K562 (cell line): ENCODE data around the gene LLGL2. TPM values are rescaled to one million over a fixed set of nuclear protein-coding genes. Genes with fewer than 3 reads are reported as not detected.

Experiments used
- ATAC-seq: fragments of 200-7000 bp; cut with Tn5 transposase; 3 replicates; pipeline ENCODE4 v1.9.1; 2020; ENCODE audit warnings: moderate library complexity
- BruUV-seq: library from RNA; stranded (reverse); fragments of 400-500 nt; replicated peaks from 2 replicates; lab custom pipeline; 2021; lab: Mats Ljungman, UMichigan
- CTCF ChIA-PET: fragments of 300-600 bp; formaldehyde crosslinking; extraction: SDS; loops from one replicate; lab custom pipeline; 2021; ENCODE audit warnings: low intra/inter-chr PET ratio; lab: Yijun Ruan, JAX
- POLR2A ChIA-PET: fragments of 300-600, 350-650 bp; sonication (Branson Sonifier 250); formaldehyde crosslinking; extraction: SDS; loops from one replicate; lab custom pipeline; 2021; ENCODE audit warnings: antibody characterized with exemption, inconsistent platforms; lab: Yijun Ruan, JAX
- DNase-seq, 4 experiments: peaks; one replicate each; pipeline versions ENCODE4 v3.0.0 to v3.0.0-alpha.2; 2011 to 2018; ENCODE audit warnings: low spot score in 3 of 4, mixed read lengths in 3 of 4; ENCODE audit errors: extremely low read depth in 1 of 4
- FAIRE-seq: peaks from 2 replicates; lab custom pipeline; 2011; peaks lifted over from hg19 to GRCh38; lab: Jason Lieb, UNC
- H2AFZ ChIP-seq: 2 replicates; pipeline ENCODE4 v1.6.0; 2011; ENCODE audit warnings: low read depth, low read length, control low read depth, inconsistent platforms
- H3K27ac ChIP-seq: fragments of 200-600 bp; 3 replicates; pipeline ENCODE4 v1.8.0; 2011; ENCODE audit warnings: low read depth, mild to moderate bottlenecking, control low read depth, inconsistent platforms, low read length, moderate library complexity, mixed read lengths; ENCODE audit errors: extremely low read depth
- H3K27me3 ChIP-seq, 2 experiments: fragments of 300-600 bp in 1 of 2; 2 replicates in 1 of 2; 3 replicates in 1 of 2; pipeline versions ENCODE4 v1.6.0 to v1.8.0; 2011; ENCODE audit warnings: inconsistent platforms in 2 of 2, low read length in 2 of 2, mild to moderate bottlenecking in 1 of 2, mixed read lengths in 1 of 2, moderate library complexity in 1 of 2; ENCODE audit not compliant: control insufficient read depth in 2 of 2, insufficient read depth in 2 of 2
- H3K36me3 ChIP-seq: fragments of 300-600 bp; 3 replicates; pipeline ENCODE4 v1.8.0; 2011; ENCODE audit warnings: mild to moderate bottlenecking, low read length, inconsistent platforms; ENCODE audit not compliant: control insufficient read depth, insufficient read depth
- H3K4me1 ChIP-seq, 2 experiments: fragments of 200-600 bp in 1 of 2; replicated peaks in 1 of 2; 2 replicates in 1 of 2; 3 replicates in 1 of 2; pipeline versions ENCODE4 v1.5.1 to v1.8.0; 2011; ENCODE audit warnings: inconsistent platforms in 2 of 2, low read length in 2 of 2, mild to moderate bottlenecking in 1 of 2, mixed read lengths in 1 of 2, moderate library complexity in 1 of 2; ENCODE audit not compliant: control insufficient read depth in 2 of 2, insufficient read depth in 2 of 2
- H3K4me2 ChIP-seq: 2 replicates; pipeline ENCODE4 v1.6.1; 2011; ENCODE audit warnings: low read length, control low read depth, inconsistent platforms, mixed read lengths; ENCODE audit not compliant: insufficient read depth
- H3K4me3 ChIP-seq: fragments of 200-600 bp; sonication (generic), shearing (Covaris generic); 2 replicates; pipeline ENCODE4 v1.5.1; 2016; ENCODE audit warnings: control low read depth, inconsistent platforms
- H3K79me2 ChIP-seq: fragments of 200-600 bp; 3 replicates; pipeline ENCODE4 v1.8.0; 2011; ENCODE audit warnings: low read length, inconsistent platforms; ENCODE audit not compliant: control insufficient read depth, insufficient read depth
- H3K9ac ChIP-seq, 2 experiments: 2 replicates each; pipeline versions ENCODE4 v1.6.0 to v1.6.1; 2011; ENCODE audit warnings: low read depth in 2 of 2, low read length in 2 of 2, control low read depth in 1 of 2, inconsistent platforms in 1 of 2, mild to moderate bottlenecking in 1 of 2, mixed read lengths in 1 of 2; ENCODE audit not compliant: insufficient read depth in 1 of 2
- H3K9me1 ChIP-seq: one replicate; pipeline ENCODE4 v1.6.0; 2011; ENCODE audit warnings: inconsistent platforms, mild to moderate bottlenecking, low read length, moderate library complexity; ENCODE audit not compliant: control insufficient read depth, insufficient read depth
- H3K9me3 ChIP-seq: replicated peaks from 2 replicates; pipeline ENCODE4 v1.5.1; 2011; ENCODE audit warnings: low read depth, low read length, inconsistent platforms; ENCODE audit not compliant: control insufficient read depth, insufficient read depth
- H4K20me1 ChIP-seq: replicated peaks from 2 replicates; pipeline ENCODE4 v1.6.1; 2011; ENCODE audit warnings: low read length, inconsistent platforms, mixed read lengths; ENCODE audit not compliant: control insufficient read depth, insufficient read depth
- CHCHD3 ChIP-seq: fragments of 250-450 bp; sonication (Bioruptor Pico); IDR thresholded peaks from 2 replicates; pipeline ENCODE4 v2.1.2; 2022; ENCODE audit warnings: mild to moderate bottlenecking
- CHD4 ChIP-seq: fragments of 200-600 bp; sonication (generic); IDR thresholded peaks from 3 replicates; pipeline ENCODE4 v1.6.1; 2012; ENCODE audit warnings: low read depth, mild to moderate bottlenecking, mixed read lengths, low read length, inconsistent platforms; ENCODE audit not compliant: insufficient read depth, insufficient replicate concordance, poor library complexity, severe bottlenecking
- DDX20 ChIP-seq: fragments of 450-650 bp; IDR thresholded peaks from 2 replicates; pipeline ENCODE4 v1.6.1; 2016; ENCODE audit warnings: missing genetic modification characterization, low read depth, mild to moderate bottlenecking, missing compliant biosample characterization, moderate library complexity
- HMGN3 ChIP-seq: IDR thresholded peaks from 2 replicates; pipeline ENCODE4 v1.6.1; 2011; ENCODE audit warnings: borderline replicate concordance, low read depth, mild to moderate bottlenecking, mixed read lengths, low read length; ENCODE audit not compliant: insufficient read length; ENCODE audit errors: extremely low read depth
- NCOA2 ChIP-seq, 2 experiments: fragments of 450-650 bp; IDR thresholded peaks; 2 replicates each; pipeline ENCODE4 v1.6.1; 2018; ENCODE audit warnings: mild to moderate bottlenecking in 2 of 2, moderate library complexity in 1 of 2; ENCODE audit not compliant: partially characterized antibody in 2 of 2
- RBBP5 ChIP-seq: fragments of 200-600 bp; sonication (generic); IDR thresholded peaks from 2 replicates; pipeline ENCODE4 v1.6.1; 2012; ENCODE audit warnings: borderline replicate concordance, mild to moderate bottlenecking, low read length, control low read depth, inconsistent platforms; ENCODE audit not compliant: insufficient read depth, poor library complexity, severe bottlenecking
- YY1 ChIP-seq, 3 experiments: IDR thresholded peaks; 2 replicates each; pipeline ENCODE4 v1.6.1; 2011; ENCODE audit warnings: low read length in 2 of 3, mild to moderate bottlenecking in 2 of 3, moderate library complexity in 2 of 3, borderline replicate concordance in 1 of 3, control low read depth in 1 of 3, low read depth in 1 of 3; ENCODE audit not compliant: insufficient read depth in 3 of 3, insufficient replicate concordance in 2 of 3, control insufficient read depth in 1 of 3, insufficient read length in 1 of 3; ENCODE audit errors: extremely low read depth in 1 of 3
- ZNF518B ChIP-seq: fragments of 250-450 bp; sonication (Bioruptor Pico); IDR thresholded peaks from 2 replicates; pipeline ENCODE4 v1.5.0; 2021; ENCODE audit warnings: mild to moderate bottlenecking, moderate library complexity
- ZNF551 ChIP-seq: fragments of 250-450 bp; sonication (Bioruptor Pico); IDR thresholded peaks from 2 replicates; pipeline ENCODE4 v1.5.0; 2021; ENCODE audit warnings: mild to moderate bottlenecking, moderate library complexity
- WGBS: fragments of 100-300 bp; shearing (Covaris generic); methylation state at CpG from one replicate; pipeline ENCODE4 v1.1.6; 2016; ENCODE audit warnings: low coverage, mixed read lengths; ENCODE audit not compliant: insufficient coverage; ENCODE audit errors: missing lambda C conversion rate; 5-methylcytosine and 5-hydroxymethylcytosine counted together
- in situ Hi-C: fragments of 300-500 bp; cut with MboI; formaldehyde crosslinking; loops from 4 replicates; pipeline ENCODE4 v1.15.0; 2018; ENCODE audit warnings: inconsistent platforms, mixed read lengths
- intact Hi-C: fragments of 100-400 bp; cut with micrococcal nuclease; formaldehyde crosslinking; loops from 2 replicates; pipeline ENCODE4 v1.14.2; 2022
- polyA plus RNA-seq, 8 experiments: library from polyadenylated mRNA; depleted of rRNA in 4 of 8; stranded (reverse) in 5 of 8; unstranded in 3 of 8; fragments of >200 nt; fragmentation: Nextera tagmentation in 2 of 8; fragmentation: Illumina TruSeq in 1 of 8; extraction: Ambion mirVana in 2 of 8; extraction: Trizol in 1 of 8; gene quantifications; 2 replicates each; pipeline versions ENCODE4 v1.2.1 to v1.2.3, GENCODE V29; 2011 to 2014; ENCODE audit warnings: inconsistent platforms in 1 of 8, missing spikeins in 1 of 8
- total RNA-seq, 7 experiments: library from RNA; depleted of rRNA in 6 of 7; stranded (reverse); fragments of >200 nt in 6 of 7; fragmentation: Illumina TruSeq in 2 of 7; extraction: Trizol in 2 of 7; gene quantifications; 2 replicates each; pipeline versions ENCODE4 v1.2.1 to v1.2.3, GENCODE V29; 2011 to 2021; ENCODE audit warnings: low replicate concordance in 1 of 7
- TF ChIP-seq, protein P1 (sequence below): fragments of 450-650 bp; conservative IDR thresholded peaks from 2 replicates; pipeline ENCODE4 v1.6.1; 2016; ENCODE audit warnings: missing genetic modification characterization, low read depth, mild to moderate bottlenecking, control low read depth, missing compliant biosample characterization

Gene LLGL2
- total and polyA plus RNA-seq, 9 of the 15 experiments (the other 6 are each of a cell fraction or from before 2014, with no cell fraction given): 0.32 to 24.4 (median 10.2) TPM

DNA sequence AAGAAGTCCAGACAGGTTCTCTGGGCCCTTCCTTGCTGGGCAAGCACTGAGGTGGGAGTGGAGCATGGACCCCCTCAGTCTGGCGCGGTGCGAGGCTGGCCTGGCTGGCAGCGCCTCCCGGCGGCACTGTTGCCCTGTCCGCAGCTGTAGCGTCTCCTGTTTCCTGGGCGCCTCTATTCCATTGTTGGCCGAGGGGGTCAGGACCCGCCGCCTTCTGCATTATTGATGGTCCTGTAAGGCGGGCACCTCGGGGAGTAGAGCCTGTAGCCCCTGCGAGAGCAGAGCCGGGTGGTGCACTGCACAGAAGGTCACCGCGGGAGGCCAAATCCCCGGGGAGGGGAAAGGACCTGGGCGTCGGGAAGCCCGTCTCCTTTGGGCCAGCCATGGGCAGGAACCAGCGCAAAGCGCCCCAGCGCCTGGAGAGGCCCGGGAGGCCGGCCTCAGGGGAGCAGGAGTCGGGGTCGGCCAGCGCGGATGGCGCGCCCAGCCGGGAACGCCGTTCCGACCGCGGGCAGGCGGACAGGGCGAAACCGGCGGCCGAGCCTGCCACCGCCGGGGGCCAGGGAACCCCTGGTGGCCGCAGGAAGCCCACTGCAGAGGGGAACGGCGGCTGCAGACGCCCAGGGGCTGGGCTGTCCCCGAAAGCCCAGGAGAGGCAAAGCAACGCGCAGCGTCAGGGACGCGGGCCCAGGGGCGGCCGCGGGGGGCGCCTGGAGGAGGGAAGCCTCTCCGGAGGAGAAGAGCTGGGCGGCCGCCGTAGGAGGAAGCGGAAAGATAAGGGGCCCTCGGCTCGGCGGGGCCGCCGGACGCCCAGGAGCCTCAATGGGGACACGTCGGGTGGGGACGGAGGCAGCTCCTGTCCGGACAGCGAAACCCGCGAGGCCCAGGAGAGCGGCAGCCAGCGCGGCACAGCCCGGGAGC is 62.4 kb downstream of the LLGL2 start, which contains the start of gene MYO15B:
Gene MYO15B (plus strand): TSS at position 126 of the 921 bp plus-strand sequence. CDS start 258 bp downstream, at position 384.
- Histone ChIP-seq H3K27ac (peak within 1 kb of the TSS; percentile 49; the same call in 1 of the 3 replicates), H3K9ac (peak within 1 kb of the TSS; percentile 53 to 89; a peak in 3 of 4 replicates), H3K9me3 (no peaks in the 10 kb centered on the region), H3K36me3 (no peaks in the 10 kb centered on the region), H3K9me1 (no peaks in the 10 kb centered on the region), H3K27me3 (peaks cover 0 to 4% of the 10 kb centered on the region in 2 experiments; a peak in 1 of 5 replicates), H3K4me2 (0 out of 2 replicates have a peak within 1 kb of the TSS, but pooled peaks have one; percentile 18), H4K20me1 (no peaks in the 10 kb centered on the region), H3K4me3 (peak within 1 kb of the TSS; percentile 53; the same call in 1 of the 2 replicates), H3K79me2 (no peaks in the 10 kb centered on the region), H3K4me1 (peaks cover 6 to 36% of the 10 kb centered on the region in 2 experiments; a peak in 3 of 5 replicates), H2AFZ (peak within 1 kb of the TSS; percentile 85)
- ATAC-seq: no peak
- intact Hi-C loops (loop anchor here (5.0 to 10.0 kb wide), 2 partner anchors 71 to 163 kb away; partner anchors contain the start of genes CASKIN2 and TSEN54), in situ Hi-C loops (no loop called here)
- no TSS peak for BruUV-seq
- DNase-seq: peak; percentile 26 to 57 (median 43)
- ChIA-PET POLR2A (interaction anchor here (0.5 kb wide), 1 partner anchor 79 kb away, joined by 4 read pairs; no protein-coding TSS in a partner anchor), CTCF (interaction anchor here (1.0 to 1.2 kb wide), 3 partner anchors 38 to 162 kb away, joined by 3 to 4 read pairs (median 3); no protein-coding TSS in a partner anchor)
- no peak for FAIRE-seq
- 62% methylated on average over 26 of the region's 82 CpGs for WGBS
- TF ChIP-seq, protein P1, sequence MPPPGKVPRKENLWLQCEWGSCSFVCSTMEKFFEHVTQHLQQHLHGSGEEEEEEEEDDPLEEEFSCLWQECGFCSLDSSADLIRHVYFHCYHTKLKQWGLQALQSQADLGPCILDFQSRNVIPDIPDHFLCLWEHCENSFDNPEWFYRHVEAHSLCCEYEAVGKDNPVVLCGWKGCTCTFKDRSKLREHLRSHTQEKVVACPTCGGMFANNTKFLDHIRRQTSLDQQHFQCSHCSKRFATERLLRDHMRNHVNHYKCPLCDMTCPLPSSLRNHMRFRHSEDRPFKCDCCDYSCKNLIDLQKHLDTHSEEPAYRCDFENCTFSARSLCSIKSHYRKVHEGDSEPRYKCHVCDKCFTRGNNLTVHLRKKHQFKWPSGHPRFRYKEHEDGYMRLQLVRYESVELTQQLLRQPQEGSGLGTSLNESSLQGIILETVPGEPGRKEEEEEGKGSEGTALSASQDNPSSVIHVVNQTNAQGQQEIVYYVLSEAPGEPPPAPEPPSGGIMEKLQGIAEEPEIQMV: no peak
- TF ChIP-seq NCOA2 (IDR thresholded peaks at IDR 0.05; ENCODE audit: partially characterized antibody in 2 of 2): no peak
- TF ChIP-seq YY1 (IDR thresholded peaks at IDR 0.05; ENCODE audit: borderline replicate concordance in 1 of 3, control insufficient read depth in 1 of 3, extremely low read depth in 1 of 3, insufficient read depth in 3 of 3, insufficient read length in 1 of 3, insufficient replicate concordance in 2 of 3, low read depth in 1 of 3, low read length in 2 of 3): peak in 1 of 3 experiments; percentile 8
- no peak for TF ChIP-seq ZNF518B (CRISPR knock-in tag)
- no peak for TF ChIP-seq CHCHD3 (CRISPR knock-in tag)
- no peak for TF ChIP-seq RBBP5
- no peak for TF ChIP-seq ZNF551
- TF ChIP-seq DDX20 (tag): no peak
- no peak for TF ChIP-seq CHD4
- peak; percentile 4 for TF ChIP-seq HMGN3
